NCI-H460 (cell line): ENCODE measurements around the gene SPRTN. TPM values are rescaled to one million over a fixed set of nuclear protein-coding genes. Genes with fewer than 3 reads are reported as not detected.
"Not testable (repeated sequence)": the region's sequence is repeated elsewhere in the genome, so short reads cannot be mapped to it uniquely, and the experiment has no call there.

Experiments used
- DNase-seq: peaks from one replicate; pipeline ENCODE4 v3.0.0-alpha.2; 2016; ENCODE audit warnings: low read depth; ENCODE audit errors: extremely low read depth
- total RNA-seq: library from RNA; depleted of rRNA; stranded (reverse); fragments of >200 nt; shearing (Covaris generic); gene quantifications from 2 replicates; pipeline ENCODE4 v1.2.3, GENCODE V29; 2014

The SPRTN gene
- total RNA-seq, 1 experiment from 2014 or later, result 21.4 TPM

DNA sequence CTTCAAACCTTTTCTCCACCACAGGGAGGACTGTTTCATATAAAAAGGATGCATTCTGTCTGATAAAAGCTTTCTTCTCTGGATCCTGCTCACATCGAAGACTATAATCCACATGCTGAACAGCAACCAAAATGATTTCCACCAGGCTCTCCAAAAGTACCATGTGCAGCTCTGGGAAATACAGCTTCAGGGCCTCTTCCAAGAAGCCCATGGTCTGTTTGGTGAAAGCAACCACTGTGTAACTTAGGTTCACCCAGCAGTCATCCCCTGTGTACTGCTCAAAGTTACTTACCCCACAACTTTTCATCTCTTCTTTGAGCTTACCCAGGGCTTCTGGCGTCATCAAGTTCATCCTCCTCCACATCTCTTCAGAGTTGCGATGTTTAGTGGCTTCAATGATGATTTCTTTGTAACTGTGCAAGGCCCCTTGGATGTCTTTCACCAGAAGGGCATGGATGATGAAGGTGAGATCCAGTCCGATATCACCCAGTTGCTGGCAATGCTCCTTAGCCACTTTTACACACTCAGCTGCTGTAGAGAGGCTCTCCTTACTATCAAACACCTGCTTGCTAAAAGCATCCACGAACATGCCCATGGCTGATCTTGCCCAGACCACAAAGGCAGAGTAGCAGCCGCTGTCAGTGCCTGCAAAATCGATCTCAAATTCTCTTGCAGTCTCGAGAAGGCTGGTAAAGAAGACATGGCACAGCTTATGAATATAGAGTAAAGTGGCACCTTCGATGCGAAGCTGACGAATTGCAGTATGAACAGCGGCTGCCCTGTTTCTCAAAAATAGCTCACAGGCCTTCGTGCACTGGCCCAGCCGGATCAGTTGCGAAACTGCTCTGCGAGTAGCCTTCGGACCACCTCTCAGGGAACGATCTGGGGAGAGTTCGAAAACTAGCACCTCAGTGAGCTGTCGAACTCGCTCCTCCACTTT is 2.2 kb upstream of the SPRTN start:
- no peak for DNase-seq

DNA sequence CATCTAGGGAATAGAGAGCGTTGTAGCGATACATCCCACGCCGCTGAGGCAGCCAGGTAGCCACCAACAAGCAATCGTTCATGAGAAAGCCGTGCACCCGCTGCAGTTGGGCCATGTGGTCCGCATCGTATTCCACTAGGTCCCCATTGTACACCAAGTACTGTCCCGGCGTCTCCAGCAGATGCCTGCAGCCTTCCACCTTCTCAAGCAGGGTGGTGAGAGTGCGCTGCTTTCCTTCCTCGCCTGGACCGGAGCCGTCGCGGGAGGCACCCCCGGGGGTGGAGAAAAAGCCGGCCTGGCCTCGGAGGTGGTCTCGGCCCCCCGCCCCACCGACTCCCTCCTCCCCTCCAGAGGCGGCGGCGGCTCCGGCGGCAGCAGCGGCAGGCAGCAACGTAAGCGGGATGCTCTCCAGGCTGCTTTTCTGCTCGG is 1.0 kb upstream of the SPRTN start:
- DNase-seq, result no peak

DNA sequence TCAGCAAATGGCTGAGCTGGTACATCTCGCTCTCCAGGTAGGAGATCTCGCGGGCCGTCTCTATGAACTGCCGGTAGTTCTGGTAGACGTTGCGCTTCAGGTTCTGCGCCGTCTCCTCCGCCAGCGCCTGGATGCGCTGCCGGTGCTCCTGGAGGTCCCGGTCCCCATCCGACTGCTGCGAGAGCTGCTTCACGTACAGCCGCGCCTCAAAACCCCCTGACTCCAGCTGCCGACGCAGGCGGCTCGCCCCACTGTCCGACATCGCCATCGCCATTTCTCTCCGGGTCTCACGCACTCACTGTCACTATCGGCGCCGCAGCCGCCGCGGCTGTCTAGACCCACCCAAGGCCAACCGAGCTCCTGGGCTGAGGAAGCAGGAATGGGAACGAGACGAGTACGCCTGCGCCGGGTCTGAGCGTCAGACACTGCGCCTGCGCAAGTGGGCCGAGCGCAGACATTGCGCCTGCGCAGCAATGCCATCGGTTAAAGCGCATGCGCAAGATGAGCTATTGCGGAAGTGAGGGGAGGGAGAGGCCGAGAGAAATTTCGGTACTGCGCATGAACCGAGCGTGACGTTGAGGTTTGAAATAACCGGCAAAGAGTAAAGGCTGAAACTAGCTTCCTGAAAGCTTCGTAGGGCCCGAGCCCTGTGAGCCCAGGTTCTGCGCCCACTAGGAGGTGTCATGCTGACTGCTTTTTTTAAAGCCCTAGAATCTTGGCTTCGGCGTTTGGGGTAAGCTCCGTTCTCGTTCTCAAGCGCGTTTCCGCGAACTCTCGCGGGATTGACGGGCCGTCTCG is 422 bp upstream of the SPRTN start, which contains the start of gene EXOC8:
EXOC8 (minus strand) TSS at position 381 of the 798 bp plus-strand sequence; CDS start at position 274, 107 bp downstream.
- DNase-seq, result peak; percentile 99

DNA sequence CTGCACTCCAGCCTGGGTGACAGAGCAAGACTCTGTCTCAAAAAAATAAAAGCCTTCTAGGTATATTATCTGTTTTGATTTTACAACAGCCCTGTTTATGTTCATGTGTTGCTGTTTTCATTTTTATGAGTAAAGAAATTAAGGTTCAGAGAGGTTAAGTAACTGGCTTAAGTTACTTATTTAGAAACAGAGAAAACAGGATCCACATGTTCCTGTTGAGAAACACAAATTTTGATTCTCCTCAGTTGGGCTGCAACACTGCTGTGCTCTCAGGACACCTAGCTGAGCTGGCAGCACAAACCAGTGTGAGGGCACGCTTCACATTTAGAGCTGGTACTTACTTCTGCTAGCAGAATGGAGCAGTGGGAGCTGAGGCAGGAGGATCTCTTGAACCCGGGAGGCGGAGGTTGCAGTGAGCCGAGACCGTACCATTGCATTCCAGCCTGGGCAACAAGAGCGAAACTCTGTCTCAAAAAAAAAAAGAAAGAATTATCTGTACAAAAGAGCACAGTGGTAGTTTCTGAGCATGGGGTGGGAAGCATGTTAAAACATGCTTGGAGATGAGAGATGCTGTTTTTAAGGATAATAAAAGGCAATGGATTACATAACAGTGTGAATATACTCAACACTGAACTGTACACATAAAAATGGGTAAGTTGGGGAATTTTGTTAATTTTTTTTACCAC is 2.4 kb downstream of the SPRTN start:
- DNase-seq, result no peak

DNA sequence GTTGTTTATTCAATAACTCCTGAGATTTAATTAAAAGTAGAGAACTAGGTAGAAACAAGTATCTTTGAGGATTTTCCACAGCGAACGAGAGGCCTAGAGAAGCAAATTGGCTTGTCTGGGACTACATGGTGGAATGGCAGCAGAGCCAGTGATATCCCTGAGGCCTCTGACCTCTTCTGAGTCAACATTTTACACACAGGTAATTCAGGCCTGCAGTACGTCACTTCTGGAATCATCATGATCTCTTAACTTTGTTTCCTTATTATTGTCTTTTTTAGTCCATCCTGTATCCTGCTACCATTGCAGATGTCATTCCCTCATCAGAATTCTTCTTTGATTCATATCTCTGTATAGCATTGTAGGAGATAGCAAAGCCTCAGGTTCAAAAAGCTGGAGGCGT is 9.9 kb downstream of the SPRTN start:
- DNase-seq, result no peak

DNA sequence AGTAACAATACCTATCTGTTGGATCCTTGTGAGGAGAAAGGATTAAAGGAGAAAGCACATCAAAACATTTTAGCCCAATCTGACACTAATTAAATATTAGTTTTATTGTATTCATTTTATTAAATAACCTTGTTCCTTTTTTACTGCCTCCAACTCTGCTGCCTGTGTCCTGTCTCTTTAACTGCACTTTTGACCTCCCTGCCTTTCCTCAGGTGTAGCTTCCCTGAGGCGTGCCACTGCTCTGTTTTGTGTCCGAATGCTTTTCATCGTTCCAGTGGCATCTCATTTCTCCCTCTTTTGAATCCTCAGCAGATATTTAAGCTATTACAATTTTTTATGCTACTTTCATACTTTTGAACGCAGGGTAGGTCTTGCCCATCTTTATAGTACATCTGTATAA is 10.3 kb downstream of the SPRTN start:
- no peak for DNase-seq

DNA sequence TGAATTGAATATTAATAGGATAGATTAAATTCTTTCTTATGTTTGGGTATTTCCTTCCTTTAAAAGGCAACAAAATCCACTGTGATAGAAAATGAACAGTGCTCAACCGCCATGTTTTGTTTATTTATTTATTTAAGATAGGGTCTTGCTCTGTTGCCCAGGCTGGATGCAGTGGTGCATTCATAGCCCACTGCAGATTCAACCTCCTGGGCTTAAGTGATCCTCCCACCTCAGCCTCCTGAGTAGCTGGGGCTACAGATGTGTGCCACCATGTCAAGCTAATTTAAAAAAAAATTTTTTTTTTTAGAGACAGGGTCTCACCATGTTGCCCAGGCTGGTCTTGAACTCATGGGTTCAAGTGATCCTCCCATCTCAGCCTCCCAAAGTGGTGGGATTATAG is 10.8 kb downstream of the SPRTN start:
- DNase-seq, result not testable (repeated sequence)

DNA sequence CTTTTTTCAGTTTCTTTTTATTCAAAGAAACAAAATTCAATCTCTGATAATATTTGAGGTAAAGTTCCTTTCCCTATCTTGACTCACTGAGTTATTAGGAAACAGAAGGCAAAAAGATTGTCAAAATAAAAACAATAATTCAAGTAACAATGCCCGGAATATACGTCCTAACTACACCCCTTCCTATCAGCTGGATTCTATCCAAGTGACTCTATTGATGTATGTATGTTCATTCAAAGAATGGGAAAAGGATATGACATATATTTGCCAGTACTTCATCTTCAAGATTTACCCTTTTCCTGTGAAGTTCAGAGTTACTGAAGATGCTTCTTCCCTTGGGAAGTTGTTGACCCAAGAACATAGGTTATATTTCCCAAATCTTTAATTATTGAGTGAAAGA is 13.7 kb downstream of the SPRTN start:
- no peak for DNase-seq

DNA sequence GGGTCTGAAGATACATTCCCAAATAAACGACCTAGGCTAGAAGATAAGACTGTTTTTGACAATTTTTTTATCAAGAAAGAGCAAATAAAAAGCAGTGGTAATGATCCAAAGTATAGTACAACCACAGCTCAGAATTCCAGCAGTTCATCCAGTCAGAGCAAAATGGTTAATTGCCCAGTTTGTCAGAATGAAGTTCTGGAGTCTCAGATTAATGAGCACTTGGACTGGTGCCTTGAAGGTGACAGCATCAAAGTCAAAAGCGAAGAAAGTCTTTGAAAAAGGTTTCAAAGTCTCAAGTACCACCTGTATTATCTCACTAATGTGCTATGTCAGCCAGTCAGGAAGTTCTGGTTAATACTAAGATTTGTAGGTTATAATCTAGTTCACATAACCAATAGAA is 15.0 kb downstream of the SPRTN start:
- DNase-seq, result no peak

DNA sequence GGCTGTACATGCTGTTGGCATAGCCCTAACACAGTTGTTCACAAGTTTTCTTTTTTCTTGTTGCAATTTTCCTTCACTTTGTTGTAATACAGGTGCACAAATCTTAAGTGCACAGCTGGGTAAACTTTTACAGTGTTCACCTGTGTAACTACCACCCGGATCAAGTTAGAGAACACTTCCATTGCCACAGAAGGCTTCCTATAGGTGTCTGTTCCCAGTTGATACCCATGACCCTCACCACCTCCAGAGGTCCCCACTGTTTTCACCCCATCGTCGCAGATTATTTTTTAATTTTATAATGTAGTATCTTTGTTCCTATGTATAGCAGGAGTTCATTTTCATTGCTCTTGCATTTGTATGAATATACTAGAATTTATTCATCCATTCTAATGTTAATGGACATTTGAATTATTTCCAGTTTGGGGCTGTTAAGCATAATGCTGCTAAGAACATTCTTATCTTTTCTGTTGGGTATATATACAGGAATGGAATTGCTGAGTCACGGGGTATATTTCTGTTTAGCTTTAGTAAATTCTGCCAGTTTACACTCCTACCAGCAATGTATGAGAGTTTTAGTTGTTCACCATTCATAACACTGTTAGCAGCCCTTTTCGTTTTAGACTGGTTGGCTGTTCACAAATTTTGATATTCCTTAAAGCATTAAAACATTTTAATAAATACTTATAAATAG is 16.4 kb downstream of the SPRTN start:
- DNase-seq, result no peak

DNA sequence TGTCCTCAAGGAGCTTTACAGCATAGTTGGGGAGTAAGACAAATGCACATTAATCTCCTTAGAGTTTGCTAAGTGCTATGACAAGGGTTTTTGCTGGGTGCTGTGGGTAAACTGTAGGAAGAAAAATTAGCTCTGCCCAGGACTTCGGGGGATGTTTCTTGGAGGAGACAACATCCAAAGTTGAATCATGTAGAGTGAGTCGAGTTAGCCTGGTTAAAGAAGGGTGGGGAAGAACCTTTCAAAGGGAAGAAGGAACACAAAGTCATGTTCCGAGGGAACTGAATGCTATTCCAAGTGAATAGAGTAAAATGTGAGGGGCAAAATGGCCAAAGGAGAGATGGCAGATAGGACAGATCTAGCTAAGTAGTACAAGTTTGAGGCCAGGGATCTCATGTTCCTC is 17.1 kb downstream of the SPRTN start:
- no peak for DNase-seq

DNA sequence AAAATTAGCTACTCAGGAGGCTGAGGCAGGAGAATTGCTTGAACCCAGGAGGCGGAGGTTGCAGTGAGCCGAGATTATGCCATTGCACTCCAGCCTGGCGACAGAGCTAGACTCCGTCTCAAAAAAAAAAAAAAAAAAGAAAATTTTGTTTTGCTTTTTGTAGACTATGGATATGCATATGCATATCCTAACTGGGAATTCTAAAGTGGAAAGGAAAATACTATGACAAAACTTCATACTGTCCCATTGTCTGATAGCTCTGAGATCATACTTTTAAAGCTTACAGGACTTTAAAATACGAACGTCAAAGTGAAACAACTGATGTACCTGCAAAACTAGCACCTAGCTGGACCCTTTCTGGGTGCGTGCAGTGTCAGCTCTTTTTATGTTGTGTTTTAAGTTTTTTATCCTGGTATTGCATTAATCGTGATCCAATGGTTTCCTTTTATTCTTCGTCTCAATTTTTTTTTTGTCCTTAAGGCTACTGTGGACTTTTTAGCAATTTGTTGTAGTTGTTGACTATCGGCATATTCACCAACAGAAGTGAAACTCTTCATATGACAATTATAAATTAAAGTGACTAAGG is 19.2 kb downstream of the SPRTN start:
- no peak for DNase-seq

DNA sequence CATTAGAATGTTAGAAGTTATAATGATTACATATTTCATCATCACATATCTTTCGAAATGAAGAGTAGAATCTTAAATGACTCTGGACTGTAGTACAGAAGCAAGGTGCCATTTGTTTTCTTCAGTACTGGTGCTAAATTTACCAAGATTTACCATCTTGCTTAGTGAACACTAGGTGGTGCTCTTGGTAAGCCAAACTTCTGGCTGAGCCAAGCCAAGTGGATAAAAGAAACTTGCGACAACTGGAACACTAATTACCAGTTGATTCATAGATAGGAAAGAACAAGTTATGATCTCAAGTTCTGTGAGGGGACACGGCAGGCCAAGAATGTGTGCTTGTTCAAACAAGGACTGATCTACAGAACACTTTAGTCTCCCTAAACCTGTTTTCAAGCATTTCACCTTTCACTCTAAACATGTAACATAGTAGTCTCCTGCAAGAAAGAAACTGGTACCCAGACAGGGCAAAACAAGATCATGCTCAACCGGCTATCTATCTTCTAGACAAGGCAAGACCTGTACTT is 19.8 kb downstream of the SPRTN start:
- DNase-seq, result peak; percentile 67

DNA sequence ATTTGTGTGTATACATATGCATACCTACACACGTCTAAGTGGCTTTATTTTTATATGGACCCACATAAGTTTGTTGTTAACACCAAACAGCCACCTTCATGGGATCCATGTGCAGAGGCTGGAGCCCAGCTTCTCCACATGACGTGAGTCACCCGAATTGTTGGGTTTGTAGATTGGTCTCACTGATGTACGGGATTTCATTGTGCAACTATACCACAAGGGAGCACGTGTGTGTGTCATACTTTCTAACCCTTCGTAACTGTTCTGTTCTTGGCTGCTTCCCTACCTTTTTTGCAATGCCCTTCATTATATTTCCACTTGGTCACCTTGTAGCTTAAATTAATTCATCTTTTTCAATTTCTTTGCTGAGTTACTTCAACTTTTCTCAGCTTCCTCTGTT is 21.0 kb downstream of the SPRTN start:
- DNase-seq, result no peak

DNA sequence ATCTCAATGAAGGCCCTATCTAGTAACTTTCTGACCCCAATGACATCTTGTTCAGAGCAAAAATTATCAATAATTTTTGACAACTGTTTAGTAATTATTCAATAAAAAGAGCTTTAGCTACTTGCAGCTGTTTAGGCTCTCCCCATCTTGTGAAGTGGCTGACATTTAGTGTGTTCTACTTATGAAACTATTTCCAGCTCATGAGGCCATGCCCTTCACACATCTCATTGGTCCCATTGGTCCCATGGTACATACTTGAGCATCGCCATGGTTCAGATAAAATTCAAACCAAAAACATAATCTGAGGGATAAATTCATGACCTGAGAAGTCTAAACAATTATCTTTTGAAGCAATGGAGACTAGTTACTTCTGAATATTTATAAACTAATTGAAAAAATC is 24.2 kb downstream of the SPRTN start:
- DNase-seq, result no peak

DNA sequence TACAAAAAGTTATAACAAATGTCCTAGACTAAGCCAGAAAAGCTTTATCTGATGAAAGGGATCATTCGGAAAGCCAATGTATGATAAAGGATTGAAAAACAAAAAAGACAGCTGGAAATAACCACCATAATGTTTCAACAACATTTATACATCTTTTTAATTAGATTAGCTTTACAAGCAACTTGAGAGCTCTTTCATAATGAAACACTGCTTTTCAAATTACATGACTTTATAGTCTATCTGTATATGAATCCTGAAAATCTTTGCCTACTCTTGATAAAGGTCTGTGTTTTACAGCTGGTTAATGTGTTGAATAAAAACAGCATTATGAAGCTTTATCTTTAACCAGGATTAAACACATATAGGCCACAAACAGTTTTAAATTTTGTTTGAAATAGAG is 25.5 kb downstream of the SPRTN start:
- no peak for DNase-seq

DNA sequence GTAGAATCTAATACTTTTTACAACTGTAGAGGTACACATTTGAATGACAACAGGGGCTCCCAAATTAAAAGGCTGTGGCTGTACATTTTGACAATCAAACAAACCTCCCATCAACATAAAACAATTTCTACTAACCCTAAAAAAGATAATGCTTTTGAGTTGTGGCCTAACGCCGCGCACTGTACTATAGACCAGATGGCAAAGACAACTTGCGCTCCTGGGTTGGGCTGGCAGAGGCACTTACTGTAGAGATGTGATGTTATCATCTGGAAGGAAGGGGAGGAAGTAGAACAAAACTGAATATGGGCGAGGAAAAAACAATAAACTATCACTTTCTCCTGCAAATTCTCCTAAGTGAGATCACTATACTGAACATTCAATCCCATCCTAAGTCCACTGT is 26.1 kb downstream of the SPRTN start:
- no peak for DNase-seq

DNA sequence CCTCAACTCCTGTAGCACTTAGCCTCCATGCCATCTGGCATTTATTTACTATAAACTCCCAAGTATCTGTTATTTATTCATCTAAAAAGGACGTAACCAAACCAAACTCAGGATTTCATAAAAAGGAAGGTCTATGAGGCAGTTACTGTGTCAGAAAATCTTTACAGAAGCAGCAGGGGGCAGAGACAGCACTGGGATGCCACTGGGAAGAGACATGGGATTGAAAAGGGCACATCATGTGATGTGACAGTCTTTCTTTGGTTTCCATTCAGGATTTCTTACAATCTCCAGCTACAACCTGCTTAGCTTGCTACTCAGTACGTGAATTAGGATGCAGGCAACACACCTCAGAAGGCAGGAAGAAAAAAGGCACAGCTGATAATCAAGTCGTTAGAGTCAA is 31.2 kb downstream of the SPRTN start:
- DNase-seq, result peak; percentile 15

DNA sequence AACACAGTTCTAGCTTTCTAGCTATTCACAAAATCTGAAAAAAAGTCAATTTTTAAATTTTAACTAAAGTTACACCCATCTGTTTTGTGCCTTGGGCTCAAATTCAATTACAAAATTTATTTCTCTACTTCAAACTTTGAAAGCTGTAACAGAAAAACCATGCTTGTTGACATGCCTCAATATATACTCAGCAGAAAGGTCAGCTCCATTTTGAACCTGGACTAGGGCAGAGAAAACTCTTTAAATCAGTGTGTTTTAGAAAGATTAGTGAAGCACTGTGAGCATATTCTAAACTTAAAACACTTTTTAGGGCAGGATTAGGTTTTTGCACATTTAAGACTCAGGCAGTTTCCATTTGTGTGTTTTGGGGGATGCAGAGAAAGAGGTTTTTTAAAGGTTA is 34.4 kb downstream of the SPRTN start:
- no peak for DNase-seq

DNA sequence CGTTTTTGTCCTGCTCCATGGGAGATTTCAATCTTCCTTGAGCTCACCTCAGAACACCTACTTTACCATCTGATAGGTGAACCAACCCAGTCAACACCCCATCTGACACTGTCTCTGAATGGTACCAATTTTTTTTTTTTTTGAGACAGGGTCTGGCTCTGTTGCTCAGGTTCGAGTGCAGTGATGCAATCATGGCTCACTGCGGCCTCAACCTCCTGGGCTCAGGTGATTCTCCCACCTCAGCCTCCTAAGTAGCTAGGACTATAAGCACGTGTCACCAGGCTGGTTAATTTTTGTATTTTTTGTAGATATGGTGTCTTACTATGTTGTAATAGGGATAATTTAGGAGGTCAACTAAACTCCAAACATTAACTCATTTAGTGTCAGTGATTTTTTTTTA is 36.3 kb downstream of the SPRTN start:
- DNase-seq, result no peak
